Measurements from ENCODE around the gene HAPLN1.

DNA sequence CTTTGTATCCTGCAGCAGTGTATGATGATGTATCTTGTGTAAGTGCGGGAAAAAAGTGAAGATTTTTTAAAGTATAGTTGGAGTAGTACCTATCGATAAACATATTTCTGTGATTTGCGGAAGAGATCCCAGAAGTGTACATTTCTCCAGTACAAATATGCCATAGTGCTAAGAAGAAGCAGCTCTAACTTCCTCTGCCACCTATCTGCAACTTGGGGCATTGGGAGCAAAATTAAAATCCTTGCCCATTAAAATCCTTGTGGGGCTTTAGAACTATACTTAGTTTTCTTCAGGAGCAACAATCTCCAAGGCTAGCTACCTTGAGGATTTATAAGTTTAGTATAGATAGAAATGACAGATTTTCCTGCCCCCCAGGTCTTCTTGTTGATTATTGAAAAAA lies 125.4 kb downstream of the HAPLN1 start:
- TF ChIP-seq, protein P1, sequence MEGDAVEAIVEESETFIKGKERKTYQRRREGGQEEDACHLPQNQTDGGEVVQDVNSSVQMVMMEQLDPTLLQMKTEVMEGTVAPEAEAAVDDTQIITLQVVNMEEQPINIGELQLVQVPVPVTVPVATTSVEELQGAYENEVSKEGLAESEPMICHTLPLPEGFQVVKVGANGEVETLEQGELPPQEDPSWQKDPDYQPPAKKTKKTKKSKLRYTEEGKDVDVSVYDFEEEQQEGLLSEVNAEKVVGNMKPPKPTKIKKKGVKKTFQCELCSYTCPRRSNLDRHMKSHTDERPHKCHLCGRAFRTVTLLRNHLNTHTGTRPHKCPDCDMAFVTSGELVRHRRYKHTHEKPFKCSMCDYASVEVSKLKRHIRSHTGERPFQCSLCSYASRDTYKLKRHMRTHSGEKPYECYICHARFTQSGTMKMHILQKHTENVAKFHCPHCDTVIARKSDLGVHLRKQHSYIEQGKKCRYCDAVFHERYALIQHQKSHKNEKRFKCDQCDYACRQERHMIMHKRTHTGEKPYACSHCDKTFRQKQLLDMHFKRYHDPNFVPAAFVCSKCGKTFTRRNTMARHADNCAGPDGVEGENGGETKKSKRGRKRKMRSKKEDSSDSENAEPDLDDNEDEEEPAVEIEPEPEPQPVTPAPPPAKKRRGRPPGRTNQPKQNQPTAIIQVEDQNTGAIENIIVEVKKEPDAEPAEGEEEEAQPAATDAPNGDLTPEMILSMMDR (IDR thresholded peaks at IDR 0.05), result no peak
- no peak for TF ChIP-seq POLR2A (IDR thresholded peaks at IDR 0.05)

Measured in right lobe of liver (tissue), 4 donors.